ENCODE results near the gene DOCK8. TPM values are rescaled to one million over a fixed set of nuclear protein-coding genes. Genes with fewer than 3 reads are reported as not detected.

The DOCK8 gene
- total RNA-seq, 1 donor from 2014 or later, result 83.4 TPM

DNA sequence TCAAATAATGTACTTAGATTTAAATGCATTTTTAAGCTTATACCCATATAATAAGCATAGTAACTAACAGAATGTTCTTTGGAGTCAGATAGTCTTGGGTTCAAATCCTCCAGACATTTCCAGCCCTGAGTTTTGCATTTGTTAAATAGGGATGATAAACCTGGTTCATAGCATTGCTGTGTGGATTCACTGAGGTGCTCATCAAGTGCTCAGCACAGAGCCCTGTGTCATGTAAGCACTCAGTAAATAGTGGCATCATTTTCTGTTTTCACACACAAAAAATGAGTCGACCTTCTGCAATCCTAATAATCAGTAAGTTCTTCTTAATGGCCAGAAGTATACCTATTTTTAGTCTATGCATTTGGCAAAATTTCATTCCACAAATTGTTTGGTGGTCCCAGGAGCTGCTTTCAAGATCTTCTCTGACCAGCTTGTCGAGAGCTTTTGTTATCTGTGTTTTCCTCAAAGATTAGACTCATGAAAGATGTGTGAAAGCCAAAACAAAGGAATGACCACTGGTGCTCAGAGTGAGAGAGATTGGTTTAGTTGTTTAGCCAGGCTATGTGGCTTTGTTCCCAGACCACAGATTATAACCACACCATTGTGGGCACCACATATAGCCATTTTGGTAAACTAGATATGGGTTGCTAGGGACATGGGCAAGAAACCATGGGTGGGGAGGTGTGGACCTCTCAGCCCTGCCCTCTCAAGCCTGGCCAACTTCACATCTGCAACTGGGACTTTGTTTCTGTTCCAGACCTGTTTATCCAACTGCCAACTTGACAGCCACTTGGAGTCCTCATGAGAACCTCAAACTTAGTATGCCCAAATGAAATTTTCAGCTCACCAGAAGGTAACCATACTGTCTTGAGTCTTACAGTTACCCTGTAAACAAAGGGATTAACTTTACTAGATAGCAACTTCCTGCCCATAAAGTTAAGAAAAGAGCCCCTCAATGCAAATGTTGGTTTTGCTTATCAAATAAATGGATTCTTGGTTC is 45.0 kb downstream of the DOCK8 start:
- no peak for DNase-seq

DNA sequence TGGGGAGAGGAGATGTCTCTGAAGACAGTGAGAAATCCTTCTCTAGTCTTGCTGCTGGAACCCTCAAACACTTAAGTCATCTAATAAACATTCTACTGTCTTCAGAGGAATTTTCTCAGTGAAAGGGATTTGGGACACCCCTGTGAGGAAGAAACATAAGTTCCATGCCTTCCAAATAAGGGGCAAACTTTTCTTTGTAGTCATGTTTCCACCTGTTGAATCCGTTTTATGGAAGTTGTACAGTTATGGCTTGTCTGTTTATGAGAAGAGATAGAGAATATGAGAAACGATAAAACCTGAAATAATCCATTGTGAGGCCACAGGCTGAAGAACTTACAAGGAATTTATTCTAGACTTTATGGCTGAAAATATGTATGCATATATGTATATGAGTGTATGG is 49.6 kb downstream of the DOCK8 start:
- no peak for TF ChIP-seq CTCF (IDR thresholded peaks at IDR 0.05)
- ATAC-seq, result no peak
- intact Hi-C loops (cut with DNase I), result no loop called here
- H3K9me3 ChIP-seq, result no peaks in the 10 kb centered on the region
- no peak overlapping the region for H3K27ac ChIP-seq
- no peak for DNase-seq
- H3K27me3 ChIP-seq, result no peaks in the 10 kb centered on the region
- no peaks in the 10 kb centered on the region for H3K4me1 ChIP-seq
- H3K4me3 ChIP-seq, result no peak overlapping the region
- H3K36me3 ChIP-seq, result no peaks in the 10 kb centered on the region

More for the DNA sequence above, 45.0 kb downstream of the DOCK8 start:
- Histone ChIP-seq H3K36me3 (no peaks in the 10 kb centered on the region), H3K4me1 (no peaks in the 10 kb centered on the region), H3K4me3 (no peak overlapping the region), H3K27ac (no peak overlapping the region), H3K27me3 (no peaks in the 10 kb centered on the region), H3K9me3 (no peaks in the 10 kb centered on the region)
- intact Hi-C loops (cut with DNase I), result no loop called here
- no peak for ATAC-seq
- no peak for TF ChIP-seq CTCF (IDR thresholded peaks at IDR 0.05)

- H3K27ac ChIP-seq, result no peak overlapping the region
- ATAC-seq (no peak), DNase-seq (no peak)
- intact Hi-C loops (cut with DNase I), result no loop called here
- peaks cover 7% of the 10 kb centered on the region for H3K4me1 ChIP-seq
- no peaks in the 10 kb centered on the region for H3K9me3 ChIP-seq
- H3K27me3 ChIP-seq, result no peaks in the 10 kb centered on the region
- H3K4me3 ChIP-seq, result no peak overlapping the region
- no peak for TF ChIP-seq CTCF (IDR thresholded peaks at IDR 0.05)
- no peaks in the 10 kb centered on the region for H3K36me3 ChIP-seq
These were observed 50.7 kb downstream of the DOCK8 start for GRCh38 chr9:265209-265870.

DNA sequence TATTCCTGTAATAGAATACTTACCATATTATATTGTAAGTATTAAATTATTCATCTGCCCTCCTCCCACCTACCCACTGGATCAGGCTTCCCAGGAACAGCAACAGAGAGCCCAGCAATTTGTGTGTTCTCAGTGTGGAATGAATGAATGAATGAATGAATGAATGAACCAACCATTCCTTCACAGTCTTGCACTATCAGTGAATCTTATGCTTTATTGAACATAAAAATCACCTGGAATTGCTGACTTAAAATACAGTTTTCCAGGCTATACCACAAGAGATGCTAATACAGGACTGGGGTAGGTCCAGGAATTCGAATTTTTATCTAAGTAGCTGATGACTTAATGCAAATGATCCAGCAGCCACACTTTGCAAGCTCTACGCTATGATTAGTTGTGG is 51.6 kb downstream of the DOCK8 start:
- Histone ChIP-seq H3K27me3 (no peaks in the 10 kb centered on the region), H3K9me3 (no peaks in the 10 kb centered on the region), H3K36me3 (no peaks in the 10 kb centered on the region), H3K27ac (no peak overlapping the region), H3K4me3 (no peak overlapping the region), H3K4me1 (peaks cover 9% of the 10 kb centered on the region)
- no peak for TF ChIP-seq CTCF (IDR thresholded peaks at IDR 0.05)
- ATAC-seq, result no peak
- DNase-seq, result no peak
- intact Hi-C loops (cut with DNase I), result no loop called here

DNA sequence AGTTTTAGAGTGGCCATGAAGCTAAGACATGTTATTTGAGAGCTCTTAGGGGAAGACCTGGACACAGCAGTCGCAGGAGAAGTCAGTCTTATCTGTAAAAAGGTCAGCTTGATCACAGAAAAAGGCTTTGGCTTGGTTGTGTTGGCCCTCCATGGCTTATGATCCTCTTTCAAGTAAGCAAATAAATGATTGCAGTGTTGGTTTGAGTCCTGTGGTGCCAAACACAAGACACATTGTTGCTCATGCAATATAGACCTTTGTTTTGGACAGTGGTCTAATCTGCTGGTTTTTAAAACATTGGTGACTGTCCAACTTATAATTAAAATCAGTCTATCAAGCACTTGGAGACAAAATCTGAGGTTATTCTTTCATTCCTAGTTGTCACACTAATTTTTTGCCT is 54.0 kb downstream of the DOCK8 start:
- Histone ChIP-seq H3K4me3 (no peak overlapping the region), H3K9me3 (no peaks in the 10 kb centered on the region), H3K27ac (peak overlapping the region; percentile 2), H3K4me1 (peaks cover 15% of the 10 kb centered on the region), H3K27me3 (no peaks in the 10 kb centered on the region), H3K36me3 (no peaks in the 10 kb centered on the region)
- ATAC-seq, result no peak
- DNase-seq, result no peak
- no peak for TF ChIP-seq CTCF (IDR thresholded peaks at IDR 0.05)
- intact Hi-C loops (cut with DNase I), result no loop called here

Measured in upper lobe of right lung (tissue), 1 donor.